H1 (cell line): ENCODE data around the gene GCK.

Experiments used
- ATF2 ChIP-seq: IDR thresholded peaks from 2 replicates; pipeline ENCODE4 v1.6.1; 2012; ENCODE audit warnings: low read length, inconsistent platforms
- CHD1 ChIP-seq: IDR thresholded peaks from 2 replicates; pipeline ENCODE4 v1.6.1; 2012; ENCODE audit warnings: low read depth, low read length, improper control_type of control experiment
- CREB1 ChIP-seq: IDR thresholded peaks from 2 replicates; pipeline ENCODE4 v1.6.1; 2012; ENCODE audit warnings: inconsistent platforms
- CTCF ChIP-seq, 3 experiments: IDR thresholded peaks; 1 replicate in 2 of 3; 2 replicates in 1 of 3; pipeline versions ENCODE4 v1.5.1 to v1.6.1; 2011; ENCODE audit warnings: low read length in 3 of 3, mild to moderate bottlenecking in 3 of 3, inconsistent platforms in 2 of 3, low read depth in 1 of 3, moderate library complexity in 1 of 3; ENCODE audit not compliant: insufficient read depth in 1 of 3; ENCODE audit errors: control extremely low read depth in 1 of 3
- EGR1 ChIP-seq: IDR thresholded peaks from 2 replicates; pipeline ENCODE4 v1.6.1; 2011; ENCODE audit warnings: low read depth, low read length, borderline replicate concordance
- EP300 ChIP-seq, 2 experiments: IDR thresholded peaks; 1 replicate in 1 of 2; 2 replicates in 1 of 2; pipeline ENCODE4 v1.6.1; 2011 to 2012; ENCODE audit warnings: low read depth in 2 of 2, low read length in 2 of 2, mild to moderate bottlenecking in 2 of 2, borderline replicate concordance in 1 of 2, inconsistent platforms in 1 of 2, moderate library complexity in 1 of 2
- EZH2 ChIP-seq: fragments of 200-600 bp; sonication (generic); IDR thresholded peaks from 2 replicates; pipeline ENCODE4 v1.7.1; 2012; ENCODE audit warnings: low read depth, mild to moderate bottlenecking, moderate library complexity, low read length, inconsistent platforms; ENCODE audit not compliant: severe bottlenecking
- POLR2A ChIP-seq, 2 experiments: IDR thresholded peaks; 1 replicate in 1 of 2; 2 replicates in 1 of 2; pipeline ENCODE4 v1.6.1; 2011; ENCODE audit warnings: low read depth in 2 of 2, low read length in 2 of 2, mild to moderate bottlenecking in 2 of 2; ENCODE audit errors: control extremely low read depth in 1 of 2
- POLR2AphosphoS5 ChIP-seq: IDR thresholded peaks from 2 replicates; pipeline ENCODE4 v1.6.1; 2011; ENCODE audit warnings: low read depth, low read length
- SP1 ChIP-seq: IDR thresholded peaks from 2 replicates; pipeline ENCODE4 v1.6.1; 2011; ENCODE audit warnings: low read depth, low read length
- TAF1 ChIP-seq: IDR thresholded peaks from 2 replicates; pipeline ENCODE4 v1.6.1; 2011; ENCODE audit warnings: mild to moderate bottlenecking, low read depth, low read length

DNA sequence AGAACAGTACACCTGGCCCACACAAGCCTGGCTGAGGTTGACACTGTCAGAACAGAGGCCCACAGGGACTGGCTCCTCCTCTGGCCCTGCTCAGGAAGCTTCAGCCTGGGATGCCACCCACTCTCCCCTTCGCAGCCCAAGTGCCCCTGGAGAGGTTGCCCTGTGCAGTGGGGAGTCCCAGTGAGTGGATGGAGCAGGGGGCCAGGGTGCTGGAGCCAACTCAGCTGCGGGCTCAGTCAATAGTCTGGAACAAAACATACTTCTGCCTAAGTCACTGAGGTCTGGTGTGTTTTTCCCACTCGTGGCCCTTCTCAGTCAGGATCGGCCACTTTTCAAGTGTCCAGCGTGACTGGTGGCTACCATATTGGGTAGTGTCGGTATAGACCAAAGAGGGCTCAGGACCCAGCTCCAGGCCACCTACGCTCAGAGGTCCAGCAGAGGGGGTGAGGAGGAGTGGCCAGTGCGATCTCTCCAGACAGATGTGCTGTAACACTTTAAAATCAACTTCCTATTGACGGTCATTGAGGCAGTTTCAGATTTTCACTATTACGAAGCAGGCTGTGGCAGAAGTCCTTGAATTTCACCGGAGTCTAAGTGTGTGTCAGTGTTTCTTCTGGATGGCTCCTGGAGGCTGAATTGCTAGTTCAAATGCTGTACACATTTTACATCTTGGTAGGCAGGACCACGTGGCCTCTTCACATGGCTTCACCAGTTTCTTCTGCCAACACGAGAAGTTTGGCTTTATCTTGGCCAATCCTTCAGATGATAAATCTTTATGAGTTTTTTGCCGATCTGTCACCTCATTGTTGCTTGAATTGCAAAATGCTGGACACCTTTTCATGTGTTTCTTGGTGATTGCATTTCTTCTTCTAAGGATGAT lies 994 bp upstream of the GCK start:
- TF ChIP-seq EZH2 (no peak), CTCF (IDR thresholded peaks at IDR 0.05; ENCODE audit: control extremely low read depth in 1 of 3, insufficient read depth in 1 of 3, low read depth in 1 of 3, low read length in 3 of 3) (no peak), EP300 (IDR thresholded peaks at IDR 0.05; ENCODE audit: borderline replicate concordance in 1 of 2, low read depth in 2 of 2, low read length in 2 of 2) (no peak), ATF2 (no peak), POLR2AphosphoS5 (no peak), SP1 (no peak), POLR2A (IDR thresholded peaks at IDR 0.05; ENCODE audit: control extremely low read depth in 1 of 2, low read depth in 2 of 2, low read length in 2 of 2) (no peak), TAF1 (no peak), CREB1 (no peak), CHD1 (no peak), EGR1 (no peak)
